ENCODE results near the gene TOR3A. TPM values are rescaled to one million over a fixed set of nuclear protein-coding genes. Genes with fewer than 3 reads are reported as not detected.
A peak's percentile ranks its signal among the peaks of the same experiment; 100 is the strongest.

The TOR3A gene
- total and polyA plus RNA-seq, 2 of the 13 experiments (the other 11 are each of a cell fraction or from before 2014, with no cell fraction given) = 14.7 to 28.4 TPM

- TF ChIP-seq ZNF350 (CRISPR knock-in tag; IDR thresholded peaks at IDR 0.05; ENCODE audit: borderline replicate concordance, low read depth) (no peak; the same call in 1 of the 2 replicates), MATR3 (CRISPR knock-in tag; IDR thresholded peaks at IDR 0.05) (no peak), ZNF264 (CRISPR knock-in tag; IDR thresholded peaks at IDR 0.05) (peak; percentile 62), ATAD3A (CRISPR knock-in tag; IDR thresholded peaks at IDR 0.05) (no peak), GZF1 (CRISPR knock-in tag; IDR thresholded peaks at IDR 0.05) (no peak; the same call in 1 of the 2 replicates), RCOR2 (CRISPR knock-in tag; IDR thresholded peaks at IDR 0.05) (no peak), ZNF460 (CRISPR knock-in tag; IDR thresholded peaks at IDR 0.05; ENCODE audit: borderline replicate concordance) (no peak), MYPOP (CRISPR knock-in tag; IDR thresholded peaks at IDR 0.05) (no peak), HDAC1 (CRISPR knock-in tag; IDR thresholded peaks at IDR 0.05) (peak; percentile 90), ZMYM3 (CRISPR knock-in tag; IDR thresholded peaks at IDR 0.05) (no peak), NCOA1 (CRISPR knock-in tag; IDR thresholded peaks at IDR 0.05) (peak; percentile 81; the same call in 1 of the 2 replicates), REPIN1 (CRISPR knock-in tag; IDR thresholded peaks at IDR 0.05; ENCODE audit: borderline replicate concordance, low read depth) (peak; percentile 94), SRSF4 (IDR thresholded peaks at IDR 0.05; ENCODE audit: low read depth, low read length, poor library complexity, severe bottlenecking) (no peak), ADNP (CRISPR knock-in tag; IDR thresholded peaks at IDR 0.05) (no peak)
- TF ChIP-seq, protein P1, sequence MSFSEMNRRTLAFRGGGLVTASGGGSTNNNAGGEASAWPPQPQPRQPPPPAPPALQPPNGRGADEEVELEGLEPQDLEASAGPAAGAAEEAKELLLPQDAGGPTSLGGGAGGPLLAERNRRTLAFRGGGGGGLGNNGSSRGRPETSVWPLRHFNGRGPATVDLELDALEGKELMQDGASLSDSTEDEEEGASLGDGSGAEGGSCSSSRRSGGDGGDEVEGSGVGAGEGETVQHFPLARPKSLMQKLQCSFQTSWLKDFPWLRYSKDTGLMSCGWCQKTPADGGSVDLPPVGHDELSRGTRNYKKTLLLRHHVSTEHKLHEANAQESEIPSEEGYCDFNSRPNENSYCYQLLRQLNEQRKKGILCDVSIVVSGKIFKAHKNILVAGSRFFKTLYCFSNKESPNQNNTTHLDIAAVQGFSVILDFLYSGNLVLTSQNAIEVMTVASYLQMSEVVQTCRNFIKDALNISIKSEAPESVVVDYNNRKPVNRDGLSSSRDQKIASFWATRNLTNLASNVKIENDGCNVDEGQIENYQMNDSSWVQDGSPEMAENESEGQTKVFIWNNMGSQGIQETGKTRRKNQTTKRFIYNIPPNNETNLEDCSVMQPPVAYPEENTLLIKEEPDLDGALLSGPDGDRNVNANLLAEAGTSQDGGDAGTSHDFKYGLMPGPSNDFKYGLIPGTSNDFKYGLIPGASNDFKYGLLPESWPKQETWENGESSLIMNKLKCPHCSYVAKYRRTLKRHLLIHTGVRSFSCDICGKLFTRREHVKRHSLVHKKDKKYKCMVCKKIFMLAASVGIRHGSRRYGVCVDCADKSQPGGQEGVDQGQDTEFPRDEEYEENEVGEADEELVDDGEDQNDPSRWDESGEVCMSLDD (CRISPR knock-in tag; IDR thresholded peaks at IDR 0.05; ENCODE audit: borderline replicate concordance) = peak; percentile 71; the same call in 1 of the 2 replicates
- TF ChIP-seq, protein P2, sequence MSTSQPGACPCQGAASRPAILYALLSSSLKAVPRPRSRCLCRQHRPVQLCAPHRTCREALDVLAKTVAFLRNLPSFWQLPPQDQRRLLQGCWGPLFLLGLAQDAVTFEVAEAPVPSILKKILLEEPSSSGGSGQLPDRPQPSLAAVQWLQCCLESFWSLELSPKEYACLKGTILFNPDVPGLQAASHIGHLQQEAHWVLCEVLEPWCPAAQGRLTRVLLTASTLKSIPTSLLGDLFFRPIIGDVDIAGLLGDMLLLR (CRISPR knock-in tag; IDR thresholded peaks at IDR 0.05) = peak; percentile 69; the same call in 1 of the 2 replicates
- TF ChIP-seq, protein P3, sequence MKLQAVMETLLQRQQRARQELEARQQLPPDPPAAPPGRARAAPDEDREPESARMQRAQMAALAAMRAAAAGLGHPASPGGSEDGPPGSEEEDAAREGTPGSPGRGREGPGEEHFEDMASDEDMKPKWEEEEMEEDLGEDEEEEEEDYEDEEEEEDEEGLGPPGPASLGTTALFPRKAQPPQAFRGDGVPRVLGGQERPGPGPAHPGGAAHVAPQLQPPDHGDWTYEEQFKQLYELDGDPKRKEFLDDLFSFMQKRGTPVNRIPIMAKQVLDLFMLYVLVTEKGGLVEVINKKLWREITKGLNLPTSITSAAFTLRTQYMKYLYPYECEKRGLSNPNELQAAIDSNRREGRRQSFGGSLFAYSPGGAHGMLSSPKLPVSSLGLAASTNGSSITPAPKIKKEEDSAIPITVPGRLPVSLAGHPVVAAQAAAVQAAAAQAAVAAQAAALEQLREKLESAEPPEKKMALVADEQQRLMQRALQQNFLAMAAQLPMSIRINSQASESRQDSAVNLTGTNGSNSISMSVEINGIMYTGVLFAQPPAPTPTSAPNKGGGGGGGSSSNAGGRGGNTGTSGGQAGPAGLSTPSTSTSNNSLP (IDR thresholded peaks at IDR 0.05; ENCODE audit: low read depth, low read length) = no peak
- TF ChIP-seq, protein P4, sequence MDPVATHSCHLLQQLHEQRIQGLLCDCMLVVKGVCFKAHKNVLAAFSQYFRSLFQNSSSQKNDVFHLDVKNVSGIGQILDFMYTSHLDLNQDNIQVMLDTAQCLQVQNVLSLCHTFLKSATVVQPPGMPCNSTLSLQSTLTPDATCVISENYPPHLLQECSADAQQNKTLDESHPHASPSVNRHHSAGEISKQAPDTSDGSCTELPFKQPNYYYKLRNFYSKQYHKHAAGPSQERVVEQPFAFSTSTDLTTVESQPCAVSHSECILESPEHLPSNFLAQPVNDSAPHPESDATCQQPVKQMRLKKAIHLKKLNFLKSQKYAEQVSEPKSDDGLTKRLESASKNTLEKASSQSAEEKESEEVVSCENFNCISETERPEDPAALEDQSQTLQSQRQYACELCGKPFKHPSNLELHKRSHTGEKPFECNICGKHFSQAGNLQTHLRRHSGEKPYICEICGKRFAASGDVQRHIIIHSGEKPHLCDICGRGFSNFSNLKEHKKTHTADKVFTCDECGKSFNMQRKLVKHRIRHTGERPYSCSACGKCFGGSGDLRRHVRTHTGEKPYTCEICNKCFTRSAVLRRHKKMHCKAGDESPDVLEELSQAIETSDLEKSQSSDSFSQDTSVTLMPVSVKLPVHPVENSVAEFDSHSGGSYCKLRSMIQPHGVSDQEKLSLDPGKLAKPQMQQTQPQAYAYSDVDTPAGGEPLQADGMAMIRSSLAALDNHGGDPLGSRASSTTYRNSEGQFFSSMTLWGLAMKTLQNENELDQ (CRISPR knock-in tag; IDR thresholded peaks at IDR 0.05; ENCODE audit: borderline replicate concordance) = no peak
- TF ChIP-seq, protein P5, sequence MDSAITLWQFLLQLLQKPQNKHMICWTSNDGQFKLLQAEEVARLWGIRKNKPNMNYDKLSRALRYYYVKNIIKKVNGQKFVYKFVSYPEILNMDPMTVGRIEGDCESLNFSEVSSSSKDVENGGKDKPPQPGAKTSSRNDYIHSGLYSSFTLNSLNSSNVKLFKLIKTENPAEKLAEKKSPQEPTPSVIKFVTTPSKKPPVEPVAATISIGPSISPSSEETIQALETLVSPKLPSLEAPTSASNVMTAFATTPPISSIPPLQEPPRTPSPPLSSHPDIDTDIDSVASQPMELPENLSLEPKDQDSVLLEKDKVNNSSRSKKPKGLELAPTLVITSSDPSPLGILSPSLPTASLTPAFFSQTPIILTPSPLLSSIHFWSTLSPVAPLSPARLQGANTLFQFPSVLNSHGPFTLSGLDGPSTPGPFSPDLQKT (CRISPR knock-in tag; IDR thresholded peaks at IDR 0.05; ENCODE audit: borderline replicate concordance) = no peak
Measured at GRCh38 chr1:179081687-179082332, at the start of gene TOR3A (continued).

Measured in HepG2 (cell line).